ENCODE data around the gene PIPOX.
"Not testable (repeated sequence)": the region's sequence is repeated elsewhere in the genome, so short reads cannot be mapped to it uniquely, and the experiment has no call there.

PIPOX gene

DNA sequence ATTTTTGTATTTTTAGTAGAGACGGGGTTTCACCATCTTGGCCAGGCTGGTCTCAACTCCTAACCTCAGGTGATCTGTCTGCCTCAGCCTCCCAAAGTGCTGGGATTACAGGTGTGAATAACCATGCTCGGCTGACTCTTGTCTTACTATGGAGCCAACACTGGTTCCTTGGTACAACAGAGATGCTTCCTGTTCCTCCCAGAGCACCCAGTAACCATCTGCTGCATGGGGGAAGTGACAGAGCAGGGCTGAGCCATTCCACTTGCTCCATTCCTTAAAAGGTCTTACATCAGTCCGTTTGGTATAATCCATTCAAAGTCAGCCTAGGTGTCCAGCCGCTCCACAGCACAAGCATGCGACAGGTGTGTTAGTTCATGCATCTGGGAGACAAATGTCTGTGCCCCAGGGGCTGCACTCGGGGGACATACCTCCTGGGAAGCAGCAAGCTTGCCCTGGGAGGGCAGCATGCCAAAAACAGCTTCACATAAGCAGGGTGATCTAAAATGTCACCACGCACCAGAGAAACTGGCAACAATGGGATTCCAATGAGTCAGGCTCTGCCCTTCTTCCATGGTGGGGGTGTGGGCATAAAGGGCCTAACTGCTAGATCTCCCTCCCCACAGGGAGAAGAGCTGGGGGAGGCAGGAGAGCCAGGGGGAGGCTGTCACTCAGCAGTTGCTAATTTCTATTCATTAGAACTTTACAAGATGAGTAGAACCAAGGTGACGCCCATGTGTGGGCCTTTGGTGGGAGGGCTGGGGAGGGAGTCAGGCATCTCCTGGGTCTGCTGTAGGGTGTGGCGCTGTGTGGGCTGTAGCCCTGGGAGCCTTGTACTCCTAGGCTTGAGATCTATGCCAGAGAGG is 35.5 kb downstream of the PIPOX start:
- no peak for DNase-seq

DNA sequence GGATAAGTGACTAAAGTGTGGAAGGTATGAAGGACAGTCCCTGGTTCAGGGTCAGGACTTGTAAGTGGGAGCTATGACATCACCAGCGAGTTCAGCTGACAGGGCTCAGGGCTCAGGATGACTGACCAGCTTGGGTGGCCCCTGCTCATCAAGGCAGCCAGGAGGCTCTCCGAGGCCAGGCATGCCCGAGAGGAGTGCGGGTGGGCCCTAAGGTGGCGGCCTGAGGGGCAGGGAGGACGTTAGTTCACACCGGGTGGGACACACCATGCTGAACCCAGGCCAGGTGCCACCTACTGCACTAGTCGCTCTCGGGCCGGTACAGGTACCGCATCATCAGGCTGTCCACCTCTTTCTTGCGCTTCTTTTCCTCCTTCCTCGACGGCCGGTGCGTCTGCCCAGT is 36.5 kb downstream of the PIPOX start:
- DNase-seq, result no peak

DNA sequence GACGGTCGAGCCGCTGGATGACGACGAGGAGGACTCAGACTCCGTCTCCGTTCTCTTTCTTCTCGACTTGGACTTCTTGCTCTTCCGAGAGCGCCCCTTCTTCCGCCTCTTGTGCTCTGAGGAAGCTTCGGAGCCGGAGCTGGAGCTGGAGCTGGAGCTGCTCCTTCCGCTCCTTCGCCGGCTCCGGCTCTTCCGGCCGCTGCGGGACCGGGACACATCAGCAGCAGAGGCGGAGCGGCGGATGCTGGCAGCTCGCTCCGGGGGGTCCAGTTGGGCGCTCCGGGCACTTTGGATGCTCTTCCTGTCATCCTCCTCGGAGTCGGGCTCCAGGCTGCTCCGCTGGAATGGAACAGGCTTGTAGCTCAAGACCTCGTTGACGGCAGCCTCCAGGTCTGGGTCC is 36.9 kb downstream of the PIPOX start:
- DNase-seq, result no peak

DNA sequence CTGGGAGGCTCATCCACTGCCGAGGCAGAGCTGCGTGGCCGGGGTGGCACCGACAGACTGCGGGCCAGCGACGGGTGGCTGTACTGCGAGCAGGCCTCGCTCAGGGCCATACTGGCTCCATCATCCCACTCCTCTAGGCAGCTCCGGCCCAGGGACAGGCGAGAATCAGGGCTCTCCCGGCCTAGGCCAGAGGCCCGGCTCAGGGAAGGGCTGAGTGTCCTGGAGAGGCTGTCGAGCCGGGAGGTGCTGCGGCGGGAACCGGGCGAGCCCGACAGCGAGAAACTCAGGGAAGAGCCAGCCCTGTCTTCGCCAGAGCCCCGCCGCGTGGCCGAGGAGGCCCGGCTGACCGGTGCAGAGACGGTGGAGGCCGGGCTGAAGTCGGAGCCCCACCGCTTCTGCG is 37.4 kb downstream of the PIPOX start:
- DNase-seq, result no peak

DNA sequence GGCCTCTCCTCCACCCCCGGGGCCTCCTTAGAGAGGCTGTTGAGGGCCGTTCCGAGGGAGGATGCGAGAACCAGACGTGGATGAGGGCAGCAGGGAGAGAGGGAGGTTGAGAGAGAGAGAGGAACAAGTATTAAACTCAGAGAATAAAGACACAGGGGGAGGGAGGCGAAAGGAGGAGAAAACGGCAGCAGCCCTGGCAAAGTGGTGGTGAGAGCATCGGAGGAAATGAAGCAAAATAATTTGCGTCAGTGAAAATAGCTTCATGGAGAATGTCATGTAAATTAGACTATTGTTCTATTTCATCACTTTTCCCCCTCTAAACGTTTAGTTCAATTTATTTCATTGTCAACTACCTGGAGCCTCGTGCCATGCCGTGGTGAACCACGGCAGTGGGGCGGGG is 38.0 kb downstream of the PIPOX start:
- no peak for DNase-seq

DNA sequence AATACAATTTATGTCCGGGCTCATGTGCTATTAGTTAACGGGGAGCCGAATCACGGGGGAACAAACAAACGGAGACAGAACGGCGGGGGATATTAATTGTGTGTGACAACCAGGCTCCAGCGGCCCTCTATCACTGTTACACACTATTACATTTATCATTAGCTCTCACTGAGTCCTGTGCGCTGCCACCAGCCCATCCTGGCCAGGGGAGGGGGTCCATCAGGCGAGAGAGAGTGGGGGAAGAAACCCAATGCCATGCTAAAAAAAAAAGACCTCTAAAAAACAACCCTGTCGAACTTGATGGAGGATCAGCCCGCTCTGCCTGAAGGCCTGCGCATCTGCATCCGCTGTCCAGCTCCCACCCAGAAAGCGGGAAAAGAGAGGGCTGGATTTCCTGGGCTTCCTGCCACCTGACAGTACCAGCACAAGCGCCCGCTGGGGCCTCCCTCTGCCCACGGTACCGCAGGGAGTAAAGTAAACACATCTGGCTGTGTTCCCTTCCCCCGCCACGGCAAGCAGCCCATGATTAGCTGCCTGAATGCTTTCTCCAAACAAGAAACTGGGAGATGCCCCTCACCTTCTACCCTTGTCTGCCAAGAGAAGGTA is 41.7 kb downstream of the PIPOX start:
- no peak for DNase-seq

DNA sequence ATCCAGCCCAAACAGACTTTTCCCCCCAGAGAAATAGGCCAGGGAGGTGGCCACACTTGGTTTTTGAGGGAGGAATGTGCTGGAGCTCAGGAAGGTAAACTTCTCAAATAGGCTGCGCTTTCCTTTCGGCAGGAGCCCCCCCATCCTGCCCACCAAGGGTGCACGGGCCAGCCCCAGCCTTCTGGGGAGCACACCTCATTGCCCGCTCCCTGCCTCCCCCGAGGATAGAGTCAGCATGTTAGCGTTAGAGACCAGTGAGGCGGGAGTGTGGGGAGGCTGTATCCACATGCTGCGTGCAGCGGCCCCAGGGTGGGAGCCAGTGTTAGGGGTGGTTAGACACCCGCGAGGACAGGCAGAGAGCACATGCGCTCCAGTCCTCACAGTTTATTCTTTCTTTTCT is 42.3 kb downstream of the PIPOX start:
- no peak for DNase-seq

DNA sequence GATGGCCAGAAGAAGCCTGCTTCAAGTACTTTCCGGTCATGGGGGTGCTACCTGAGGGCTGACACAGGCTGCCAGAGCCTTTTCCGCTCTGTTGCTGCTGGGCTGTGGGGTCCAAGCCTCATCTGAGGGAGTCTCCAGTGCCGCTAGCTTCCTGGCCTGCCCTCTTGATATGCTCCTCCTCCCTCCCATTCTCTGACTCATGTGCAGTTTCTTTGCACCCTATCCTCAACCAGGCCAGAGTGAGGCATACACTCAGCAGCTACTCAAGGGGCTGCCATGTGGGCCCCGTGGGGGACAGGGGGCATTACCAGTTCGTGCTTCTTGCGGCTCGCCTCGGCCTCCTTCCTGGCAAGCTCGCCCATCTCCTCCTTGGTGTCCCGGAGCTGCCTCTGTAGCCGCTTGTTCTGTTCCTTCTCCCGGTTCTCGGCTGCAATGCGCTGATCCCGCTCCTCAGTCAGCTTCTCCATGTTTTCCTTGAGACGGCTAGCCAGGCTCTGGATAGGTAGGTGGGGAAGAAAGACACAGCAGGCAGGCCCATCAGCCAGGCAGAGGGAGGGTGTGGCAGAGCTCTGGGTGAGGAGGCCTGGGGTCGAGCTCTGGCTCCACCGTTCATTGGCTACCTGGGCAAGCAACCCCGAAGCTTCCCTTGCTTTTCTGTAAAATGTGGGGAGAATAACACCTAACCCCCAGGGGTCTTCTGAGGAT is 43.8 kb downstream of the PIPOX start:
- DNase-seq, result no peak

DNA sequence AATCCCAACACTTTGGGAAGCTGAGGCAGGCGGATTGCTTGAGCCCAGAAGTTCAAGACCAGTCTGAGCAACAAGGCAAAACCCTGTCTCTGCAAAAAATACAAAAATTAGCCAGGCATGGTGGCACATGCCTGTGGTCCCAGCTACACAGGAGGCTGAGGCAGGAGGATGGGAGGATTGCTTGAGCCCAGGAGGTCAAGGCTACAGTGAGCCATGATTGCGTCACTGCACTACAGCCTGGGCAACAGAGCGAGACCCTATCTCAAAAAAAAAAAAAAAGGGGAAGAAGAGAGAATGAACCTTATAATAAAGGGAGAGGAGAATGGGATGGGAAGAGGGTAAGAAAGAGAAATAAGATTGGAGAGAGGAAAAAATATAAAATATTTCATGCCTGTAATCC is 45.8 kb downstream of the PIPOX start:
- DNase-seq, result not testable (repeated sequence)

DNA sequence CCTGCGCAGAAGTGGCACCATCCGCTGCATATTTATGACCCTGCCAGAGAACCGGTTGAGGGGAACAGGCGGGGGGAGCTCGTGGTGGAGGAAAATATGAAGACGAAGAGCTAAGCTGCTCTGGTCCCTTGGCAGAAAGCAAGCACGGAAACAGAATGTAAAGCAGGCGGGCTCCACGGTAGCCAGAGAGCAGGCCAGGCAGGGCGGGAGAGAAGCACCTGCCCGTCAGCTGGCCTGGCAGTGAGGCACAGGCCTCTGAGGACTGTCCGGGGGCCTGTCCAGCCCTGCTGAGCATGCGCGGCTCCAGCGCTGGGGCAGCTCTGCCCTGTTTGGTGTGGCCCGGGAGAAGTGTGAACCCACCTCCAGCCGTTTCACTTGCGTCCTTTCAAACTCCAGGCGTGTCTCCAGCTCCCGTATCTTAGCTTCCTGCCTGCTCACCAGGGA is 46.7 kb downstream of the PIPOX start:
- no peak for DNase-seq

DNA sequence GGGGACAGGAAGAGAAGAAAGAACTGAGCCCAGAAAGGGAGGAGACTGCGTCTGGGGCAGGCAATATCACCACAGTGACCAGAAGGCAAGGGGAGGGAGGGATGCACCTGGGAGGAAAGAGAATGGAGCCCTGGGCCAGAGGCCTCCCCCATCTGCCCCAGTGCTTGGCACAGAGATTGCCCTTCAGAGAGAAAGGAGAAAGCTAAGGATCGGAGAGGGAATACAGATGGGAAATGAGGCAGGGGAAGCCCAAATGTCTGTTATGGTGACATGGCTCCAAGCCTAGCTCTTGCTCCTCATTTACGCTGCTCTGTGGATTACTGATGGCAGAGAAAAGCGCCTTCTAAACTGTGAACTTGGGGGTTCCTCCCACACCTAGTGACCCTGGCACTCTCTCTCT is 47.2 kb downstream of the PIPOX start:
- DNase-seq, result no peak

DNA sequence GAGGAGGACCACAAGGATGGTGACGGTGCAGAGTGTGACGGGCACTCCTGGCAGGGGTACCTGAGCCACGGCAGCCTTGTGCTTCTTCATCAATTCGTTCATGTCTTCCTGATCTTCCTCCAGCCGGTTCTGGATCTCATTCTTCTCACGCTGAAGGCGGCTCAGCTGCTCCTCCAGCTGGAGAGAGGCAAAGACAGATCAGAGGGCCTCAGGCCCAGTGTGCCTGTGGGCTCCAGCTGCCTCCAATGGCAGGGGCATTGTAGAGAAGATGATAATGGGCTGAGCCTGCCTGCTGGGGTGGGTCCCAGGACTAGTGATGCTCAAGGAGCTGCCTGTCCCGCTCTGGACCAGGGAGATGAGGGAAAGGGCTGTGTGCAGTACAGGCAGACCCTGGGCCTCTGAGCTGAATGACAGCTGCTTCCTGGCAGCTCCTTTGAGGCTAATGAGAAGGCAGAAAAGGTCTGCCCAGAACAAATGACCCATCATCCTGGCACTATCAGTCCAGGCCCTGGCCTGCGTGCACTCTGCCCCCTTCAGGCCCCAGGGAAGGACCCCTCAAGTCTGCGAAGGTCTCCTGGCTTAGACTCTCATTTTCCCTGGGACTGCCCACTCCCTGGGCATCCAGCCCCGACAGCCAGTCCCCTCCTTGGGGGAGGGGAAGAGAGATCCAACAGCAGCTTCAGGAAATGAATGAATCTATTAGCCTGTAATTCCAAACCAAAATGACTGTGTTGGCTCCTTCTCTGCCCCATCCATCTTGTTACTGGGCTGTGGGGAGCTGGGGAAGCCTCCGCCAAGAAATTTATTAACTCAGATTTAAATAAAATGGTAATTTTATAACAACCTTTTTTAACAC is 48.0 kb downstream of the PIPOX start:
- no peak for DNase-seq

DNA sequence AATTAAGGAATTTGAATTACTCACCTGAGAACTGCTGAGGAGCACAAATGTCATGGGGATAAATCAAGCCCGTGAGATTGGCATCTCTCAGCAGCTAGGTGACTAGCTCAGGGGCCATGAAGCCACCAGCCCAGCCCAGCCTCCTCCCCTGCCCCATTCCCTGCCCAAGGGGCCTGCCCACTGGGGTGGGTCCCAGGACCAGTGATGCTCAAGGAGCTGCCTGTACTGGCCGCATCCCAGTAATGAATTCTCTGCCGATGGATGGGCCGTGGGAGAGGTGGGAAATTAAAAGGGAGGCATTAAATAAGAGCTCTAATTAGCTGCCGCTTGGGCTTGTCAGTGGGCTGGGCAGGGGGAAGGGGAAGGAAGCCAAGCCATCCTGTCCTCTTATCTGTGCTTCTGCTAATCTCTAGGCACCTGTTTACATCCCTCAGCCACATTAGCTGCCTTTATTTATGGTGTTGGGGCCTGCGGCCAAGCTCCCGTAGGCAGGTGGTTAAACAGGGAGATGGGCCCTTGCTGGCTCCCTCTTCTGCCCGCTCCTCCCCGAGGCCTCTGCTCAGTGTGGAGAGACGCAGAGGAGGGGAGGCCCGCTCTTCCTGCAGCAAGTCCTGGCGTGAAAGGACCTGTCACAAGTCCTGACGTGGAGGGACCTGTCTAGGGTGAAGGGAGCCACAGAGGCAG is 48.8 kb downstream of the PIPOX start:
- DNase-seq, result no peak

DNA sequence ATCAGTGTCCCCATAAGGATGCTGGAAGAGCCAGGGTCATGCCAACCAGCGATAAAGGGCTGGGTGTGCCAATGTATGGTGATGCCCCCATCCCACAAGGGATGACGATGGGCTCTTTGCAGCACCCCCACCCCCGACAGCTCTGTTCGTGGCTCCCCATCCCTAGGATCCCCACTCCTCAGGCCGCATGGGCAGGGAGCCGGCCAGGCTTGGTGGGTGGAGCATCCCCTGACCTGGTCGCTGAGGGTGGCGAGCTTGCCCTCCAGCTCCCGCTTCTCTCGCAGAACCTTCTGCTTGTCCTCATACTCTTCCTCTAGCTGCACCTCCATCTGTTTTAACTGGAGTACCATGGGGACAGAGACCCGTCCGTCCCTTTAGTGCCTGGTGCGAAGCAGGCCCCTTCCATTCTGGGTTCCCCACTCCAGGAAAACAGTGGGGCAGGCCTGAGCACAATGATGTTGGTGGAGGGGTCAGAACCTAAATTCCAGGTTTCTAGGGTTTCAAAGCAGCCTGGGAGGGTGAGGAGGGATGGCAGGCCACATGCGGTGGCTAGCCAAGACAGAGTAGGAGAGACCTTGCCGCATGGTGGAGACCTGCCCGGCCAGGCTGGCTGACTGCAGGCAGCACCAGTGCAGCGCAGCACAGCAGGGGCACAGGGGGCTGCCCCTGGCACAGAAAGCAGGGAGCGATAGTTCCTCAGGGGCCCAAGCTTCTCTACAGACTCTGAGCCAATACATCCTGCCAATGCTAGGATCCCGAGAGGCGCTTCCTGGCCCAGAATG is 50.3 kb downstream of the PIPOX start:
- no peak for DNase-seq

DNA sequence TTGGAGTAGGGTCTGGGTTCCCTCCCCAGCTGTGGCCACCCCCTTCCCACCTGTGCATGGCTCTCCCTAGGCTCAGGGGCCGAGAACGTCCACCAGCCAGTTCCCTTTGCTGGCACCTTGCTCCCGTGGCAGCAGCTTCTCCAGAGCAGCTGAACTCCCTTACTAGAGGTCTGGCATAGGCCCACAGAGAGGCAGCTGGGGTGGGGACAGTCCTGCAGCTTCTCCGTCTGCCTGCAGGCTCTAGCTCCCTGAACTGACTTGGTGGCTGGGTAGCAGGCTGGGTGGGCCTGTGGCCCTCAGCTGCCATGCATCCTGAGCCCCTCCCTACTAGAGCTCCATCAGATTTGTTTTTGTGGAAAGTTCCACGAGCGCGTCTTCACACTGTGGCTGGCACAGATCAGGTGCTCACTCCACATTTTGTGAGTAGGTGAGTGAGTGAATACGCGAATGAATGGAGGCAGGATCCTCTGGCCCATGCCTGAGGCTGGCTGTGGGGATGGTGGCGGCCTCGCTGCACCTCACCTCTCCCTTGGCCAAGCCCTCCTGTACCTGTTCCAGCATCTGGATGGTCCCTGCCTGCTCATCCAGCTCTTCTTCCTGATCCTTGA is 51.3 kb downstream of the PIPOX start:
- no peak for DNase-seq

DNA sequence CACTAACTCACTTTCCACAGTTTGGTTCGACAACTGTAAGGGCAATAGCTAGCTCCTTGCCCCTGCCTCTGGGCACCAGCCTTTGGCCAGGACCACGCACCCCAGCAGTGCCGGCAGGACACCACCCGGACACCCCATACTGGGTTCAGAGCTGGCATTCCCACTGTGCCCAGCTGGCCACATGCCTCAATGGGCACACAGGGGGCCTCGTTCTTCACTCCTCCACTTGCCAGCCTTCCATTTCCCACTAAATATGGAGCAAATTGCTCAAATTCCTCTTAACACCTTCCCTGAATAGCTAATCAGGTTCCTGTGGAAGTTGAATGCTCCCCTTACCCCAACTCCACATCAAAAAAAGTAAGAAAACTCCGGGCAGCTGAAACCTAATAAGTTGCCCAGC is 52.5 kb downstream of the PIPOX start:
- no peak for DNase-seq

DNA sequence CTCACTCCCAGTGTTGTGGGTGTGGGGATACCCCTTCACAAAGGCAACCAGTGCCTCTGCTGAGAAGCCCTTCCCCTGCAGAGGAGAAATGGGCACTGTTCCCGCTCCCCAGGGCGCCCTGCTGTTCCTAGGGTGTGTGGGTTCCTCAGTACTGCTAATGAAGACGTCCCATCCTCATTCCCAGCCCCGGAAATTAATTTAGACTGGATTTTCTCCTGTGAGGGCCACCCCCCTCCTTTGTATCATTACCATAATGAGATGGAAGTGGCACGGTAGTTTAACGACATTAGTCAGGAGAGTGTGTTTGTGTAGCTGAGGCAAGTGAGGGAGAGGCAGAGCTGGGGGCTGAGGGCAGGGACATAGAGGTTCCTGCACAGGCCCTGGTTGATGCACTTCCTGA is 53.2 kb downstream of the PIPOX start:
- no peak for DNase-seq

DNA sequence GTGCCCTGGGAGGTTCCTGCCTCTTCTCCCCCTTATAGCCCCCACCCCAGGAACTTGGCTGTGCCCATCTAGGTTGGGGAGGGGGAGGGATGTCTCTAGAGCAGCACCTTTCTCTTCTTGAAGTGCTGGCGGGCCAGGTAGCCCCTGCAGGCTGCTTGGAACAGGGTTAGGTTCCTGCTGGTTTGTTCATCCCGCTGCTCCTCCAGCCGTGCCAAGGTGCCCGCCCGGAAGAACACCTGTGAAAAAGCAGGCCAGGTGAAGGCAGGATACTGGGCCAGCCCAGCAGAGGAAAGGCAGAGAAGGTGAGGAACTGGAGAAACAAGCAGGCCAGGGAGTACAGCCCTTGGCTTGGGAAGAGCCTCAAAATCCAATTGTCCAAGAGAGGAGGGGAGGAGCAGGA is 56.6 kb downstream of the PIPOX start:
- DNase-seq, result no peak

DNA sequence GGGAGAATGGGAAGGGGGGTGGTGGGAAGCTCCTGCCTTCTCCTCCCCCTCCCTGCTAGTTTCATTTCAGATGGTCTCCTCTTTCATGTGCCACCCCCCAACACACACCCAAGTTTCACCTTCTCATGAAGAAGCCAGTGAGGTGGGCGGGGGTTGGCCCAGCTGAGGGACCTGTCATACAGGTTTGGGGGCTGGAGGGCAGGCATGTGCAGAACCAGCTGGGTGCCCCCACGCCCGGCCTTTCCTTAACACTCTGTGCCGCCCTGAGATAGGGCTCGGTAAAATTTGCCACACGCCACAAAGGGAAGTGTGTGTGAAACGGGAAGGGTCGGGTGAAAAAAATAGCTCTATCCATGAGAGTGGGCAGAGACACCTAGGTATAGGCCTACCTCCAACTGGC is 57.4 kb downstream of the PIPOX start:
- DNase-seq, result no peak

DNA sequence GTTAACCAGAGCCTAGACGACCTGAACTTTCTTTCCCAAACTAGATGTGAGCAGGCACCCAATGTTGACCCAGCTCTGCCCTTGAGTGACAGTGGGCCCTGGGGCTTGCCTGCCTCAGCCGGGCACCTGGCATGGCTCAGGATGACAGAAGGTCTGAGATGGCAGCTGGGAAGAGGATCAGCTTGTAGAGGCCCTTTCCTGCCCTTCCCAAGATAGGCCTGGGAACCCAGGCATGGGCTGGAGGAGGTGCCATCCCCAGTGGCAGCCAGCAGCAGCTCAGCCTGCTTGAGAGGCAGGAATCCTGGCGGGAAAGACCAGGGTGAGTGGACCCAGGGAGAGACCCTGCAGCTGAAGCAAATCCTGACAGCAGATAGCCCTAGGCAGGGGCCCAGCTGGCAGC is 59.1 kb downstream of the PIPOX start:
- no peak for DNase-seq

DNA sequence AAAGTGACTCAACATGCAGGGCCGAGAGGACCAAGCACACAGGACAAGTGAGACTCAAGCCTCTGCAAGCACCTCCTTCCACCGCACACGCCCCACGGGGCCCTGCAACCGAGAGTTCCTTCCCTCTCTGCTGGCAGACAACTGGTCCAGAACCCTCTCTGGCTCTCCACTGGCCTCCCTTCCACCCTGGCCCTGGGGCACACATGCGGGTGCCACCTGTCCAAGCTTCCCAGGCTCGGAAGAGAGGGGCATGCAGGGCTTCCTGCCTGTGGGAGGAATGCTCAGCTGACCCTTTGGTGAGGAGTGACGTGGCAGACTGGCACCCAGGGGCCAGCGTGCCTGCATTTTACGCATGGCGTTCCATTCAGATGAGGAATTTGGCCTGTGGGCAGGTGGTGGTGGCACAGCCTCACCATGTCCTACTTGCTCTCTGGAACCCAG is 59.8 kb downstream of the PIPOX start:
- no peak for DNase-seq

All from activated CD4-positive, CD25-positive, alpha-beta regulatory T cell (primary cell).